MM.1S (cell line): Measurements from ENCODE around the gene HERPUD2.

Source experiments
- DNase-seq: peaks from one replicate; pipeline ENCODE4 v3.0.0-alpha.2; 2015
- H2AFZ ChIP-seq: fragments of 300-600 bp; sonication (generic); 2 replicates; pipeline ENCODE4 v1.6.0; 2016; ENCODE audit warnings: antibody characterized with exemption, low read length
- H3F3A ChIP-seq: fragments of 300-600 bp; sonication (generic); 2 replicates; pipeline ENCODE4 v1.6.1; 2016; ENCODE audit warnings: mild to moderate bottlenecking, antibody characterized with exemption, low read length, moderate library complexity, mixed read lengths; ENCODE audit not compliant: insufficient read depth
- H3K27ac ChIP-seq: fragments of 300-600 bp; sonication (generic); 2 replicates; pipeline ENCODE4 v1.5.1; 2016; ENCODE audit warnings: mild to moderate bottlenecking, low read length
- H3K27me3 ChIP-seq: fragments of 300-600 bp; sonication (generic); replicated peaks from 2 replicates; pipeline ENCODE4 v1.6.0; 2016; ENCODE audit warnings: low read length; ENCODE audit not compliant: insufficient read depth
- H3K36me3 ChIP-seq: fragments of 300-600 bp; sonication (generic); replicated peaks from 2 replicates; pipeline ENCODE4 v1.6.1; 2016; ENCODE audit warnings: mild to moderate bottlenecking, low read length, mixed read lengths; ENCODE audit not compliant: insufficient read depth
- H3K4me1 ChIP-seq: fragments of 300-600 bp; sonication (generic); 2 replicates; pipeline ENCODE4 v1.6.1; 2016; ENCODE audit warnings: low read length, mixed read lengths
- H3K4me2 ChIP-seq: fragments of 300-600 bp; sonication (generic); 2 replicates; pipeline ENCODE4 v1.6.0; 2016; ENCODE audit warnings: low read depth, low read length
- H3K4me3 ChIP-seq: fragments of 300-600 bp; sonication (generic); 2 replicates; pipeline ENCODE4 v1.5.1; 2016; ENCODE audit warnings: low read length, mixed read lengths
- H3K79me2 ChIP-seq: fragments of 300-600 bp; sonication (generic); 2 replicates; pipeline ENCODE4 v1.6.1; 2016; ENCODE audit warnings: mixed run types, low read length, mixed read lengths
- H3K9ac ChIP-seq: fragments of 300-600 bp; sonication (generic); 2 replicates; pipeline ENCODE4 v1.6.1; 2016; ENCODE audit warnings: low read length, mixed read lengths
- H3K9me2 ChIP-seq: fragments of 300-600 bp; sonication (generic); replicated peaks from 2 replicates; pipeline ENCODE4 v1.6.1; 2016; ENCODE audit warnings: mild to moderate bottlenecking, low read length, mixed read lengths; ENCODE audit not compliant: insufficient read depth
- H3K9me3 ChIP-seq: fragments of 300-600 bp; sonication (generic); replicated peaks from 2 replicates; pipeline ENCODE4 v1.6.1; 2016; ENCODE audit warnings: mild to moderate bottlenecking, low read length, mixed read lengths; ENCODE audit not compliant: insufficient read depth
- H4K20me1 ChIP-seq: fragments of 300-600 bp; sonication (generic); 2 replicates; pipeline ENCODE4 v1.6.1; 2016; ENCODE audit warnings: mild to moderate bottlenecking, low read length, moderate library complexity, mixed read lengths; ENCODE audit not compliant: insufficient read depth
- EZH2 ChIP-seq: fragments of 300-600 bp; sonication (generic); optimal IDR thresholded peaks from 2 replicates; pipeline ENCODE3; 2017; ENCODE audit warnings: low read depth, mild to moderate bottlenecking, antibody characterized with exemption, low read length, mixed read lengths
- EZH2phosphoT487 ChIP-seq: fragments of 300-600 bp; sonication (generic); IDR thresholded peaks from 2 replicates; pipeline ENCODE4 v1.6.1; 2018; ENCODE audit warnings: antibody characterized with exemption, low read length
- TF ChIP-seq, protein P1 (sequence below): fragments of 300-600 bp; sonication (generic); IDR thresholded peaks from 2 replicates; pipeline ENCODE4 v1.5.1; 2016; ENCODE audit warnings: antibody characterized with exemption, low read length, mixed read lengths

The HERPUD2 gene

DNA sequence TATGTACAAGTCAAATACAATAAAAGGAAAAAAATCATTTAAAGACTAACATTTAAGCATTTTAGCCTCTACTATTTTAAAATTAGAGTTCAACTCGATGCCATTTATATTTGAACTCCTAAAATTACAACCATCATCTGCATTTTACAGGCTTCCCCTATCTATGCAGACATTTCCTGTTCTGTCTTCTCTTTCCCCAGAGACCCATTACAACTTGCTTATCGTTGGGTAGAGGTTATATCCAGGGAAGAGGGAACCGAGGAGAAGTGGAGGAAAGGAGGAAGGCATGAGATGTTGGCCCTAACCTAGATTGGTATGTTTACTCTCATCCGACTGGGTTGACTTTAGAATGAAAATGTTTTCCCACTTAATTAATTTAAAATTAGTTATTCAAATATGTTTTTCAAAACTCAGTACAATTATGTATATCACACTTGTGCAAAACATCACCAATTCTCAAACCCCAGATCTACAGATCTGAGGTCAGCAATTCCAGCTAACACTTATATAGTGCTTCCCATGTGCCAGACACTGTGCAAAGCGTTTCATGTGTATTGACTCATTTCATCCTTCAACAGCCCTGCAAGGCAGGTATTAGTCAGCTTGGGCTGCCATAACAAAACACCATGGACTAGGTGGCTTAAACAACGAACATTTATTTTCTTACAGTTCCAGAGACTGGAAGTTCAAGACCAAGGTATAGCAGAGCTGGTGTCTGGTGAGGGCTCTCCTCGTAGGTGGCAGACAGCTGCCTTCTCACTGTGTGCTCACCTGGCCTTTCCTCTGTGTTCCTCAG lies 27.3 kb upstream of the HERPUD2 start:
- H3F3A ChIP-seq: peaks cover 5% of the 10 kb centered on the region; the same call in 1 of the 2 replicates
- no peak for TF ChIP-seq EZH2

GRCh38 chr7:35721288-35721687 lies 26.4 kb upstream of the HERPUD2 start:
- no peaks in the 10 kb centered on the region for H3K79me2 ChIP-seq
- H3K9me3 ChIP-seq: no peaks in the 10 kb centered on the region
- H3K27ac ChIP-seq: no peak overlapping the region
- DNase-seq: no peak
- no peak overlapping the region for H2AFZ ChIP-seq
- H3K27me3 ChIP-seq: no peaks in the 10 kb centered on the region
- no peaks in the 10 kb centered on the region for H3K36me3 ChIP-seq
- peaks cover 5% of the 10 kb centered on the region; the same call in 1 of the 2 replicates for H3F3A ChIP-seq
- no peaks in the 10 kb centered on the region for H3K9me2 ChIP-seq
- H3K9ac ChIP-seq: no peak overlapping the region
- no peaks in the 10 kb centered on the region for H4K20me1 ChIP-seq
- no peak for TF ChIP-seq EZH2
- no peak for TF ChIP-seq EZH2phosphoT487
- TF ChIP-seq, protein P1, sequence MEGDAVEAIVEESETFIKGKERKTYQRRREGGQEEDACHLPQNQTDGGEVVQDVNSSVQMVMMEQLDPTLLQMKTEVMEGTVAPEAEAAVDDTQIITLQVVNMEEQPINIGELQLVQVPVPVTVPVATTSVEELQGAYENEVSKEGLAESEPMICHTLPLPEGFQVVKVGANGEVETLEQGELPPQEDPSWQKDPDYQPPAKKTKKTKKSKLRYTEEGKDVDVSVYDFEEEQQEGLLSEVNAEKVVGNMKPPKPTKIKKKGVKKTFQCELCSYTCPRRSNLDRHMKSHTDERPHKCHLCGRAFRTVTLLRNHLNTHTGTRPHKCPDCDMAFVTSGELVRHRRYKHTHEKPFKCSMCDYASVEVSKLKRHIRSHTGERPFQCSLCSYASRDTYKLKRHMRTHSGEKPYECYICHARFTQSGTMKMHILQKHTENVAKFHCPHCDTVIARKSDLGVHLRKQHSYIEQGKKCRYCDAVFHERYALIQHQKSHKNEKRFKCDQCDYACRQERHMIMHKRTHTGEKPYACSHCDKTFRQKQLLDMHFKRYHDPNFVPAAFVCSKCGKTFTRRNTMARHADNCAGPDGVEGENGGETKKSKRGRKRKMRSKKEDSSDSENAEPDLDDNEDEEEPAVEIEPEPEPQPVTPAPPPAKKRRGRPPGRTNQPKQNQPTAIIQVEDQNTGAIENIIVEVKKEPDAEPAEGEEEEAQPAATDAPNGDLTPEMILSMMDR: no peak
- H3K4me3 ChIP-seq: no peak overlapping the region
- no peak overlapping the region for H3K4me2 ChIP-seq
- peaks cover 27% of the 10 kb centered on the region for H3K4me1 ChIP-seq

More for the DNA sequence above, 27.3 kb upstream of the HERPUD2 start:
- H3K9me2 ChIP-seq: no peaks in the 10 kb centered on the region
- no peaks in the 10 kb centered on the region for H3K9me3 ChIP-seq
- no peaks in the 10 kb centered on the region for H3K79me2 ChIP-seq
- no peaks in the 10 kb centered on the region for H3K36me3 ChIP-seq
- H3K4me2 ChIP-seq: no peak overlapping the region
- H3K27ac ChIP-seq: no peak overlapping the region
- DNase-seq: no peak
- no peaks in the 10 kb centered on the region for H4K20me1 ChIP-seq
- no peaks in the 10 kb centered on the region for H3K27me3 ChIP-seq
- H2AFZ ChIP-seq: no peak overlapping the region
- H3K9ac ChIP-seq: no peak overlapping the region
- H3K4me1 ChIP-seq: peaks cover 31% of the 10 kb centered on the region
- no peak overlapping the region for H3K4me3 ChIP-seq

DNA sequence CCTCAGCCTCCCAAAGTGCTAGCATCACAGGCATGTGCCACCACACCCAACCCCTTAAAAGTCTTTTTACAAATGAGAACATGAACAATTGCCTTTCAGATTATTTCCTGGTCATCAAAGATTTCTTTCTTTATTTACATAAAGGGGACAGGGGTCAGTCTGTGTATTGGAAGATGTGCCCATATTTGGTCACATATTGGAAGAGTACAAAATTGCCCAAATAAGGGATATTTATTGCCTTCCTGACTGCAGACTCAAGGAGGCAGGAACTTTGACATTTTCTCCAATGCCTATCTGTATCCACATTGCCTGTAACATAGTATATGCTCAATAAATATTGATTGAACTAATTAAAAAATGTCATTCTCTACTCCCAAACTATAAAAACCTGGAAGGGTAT lies 25.9 kb upstream of the HERPUD2 start:
- Histone ChIP-seq H3K9me2 (no peaks in the 10 kb centered on the region), H3K4me1 (peaks cover 27% of the 10 kb centered on the region), H3F3A (peaks cover under 1% of the 10 kb centered on the region; the same call in 1 of the 2 replicates), H3K79me2 (no peaks in the 10 kb centered on the region), H3K4me2 (no peak overlapping the region), H3K27me3 (no peaks in the 10 kb centered on the region), H4K20me1 (no peaks in the 10 kb centered on the region), H3K36me3 (no peaks in the 10 kb centered on the region), H2AFZ (no peak overlapping the region), H3K4me3 (no peak overlapping the region), H3K9me3 (no peaks in the 10 kb centered on the region), H3K27ac (no peak overlapping the region), H3K9ac (no peak overlapping the region)
- TF ChIP-seq EZH2: no peak
- TF ChIP-seq, protein P1: no peak
- no peak for DNase-seq

DNA sequence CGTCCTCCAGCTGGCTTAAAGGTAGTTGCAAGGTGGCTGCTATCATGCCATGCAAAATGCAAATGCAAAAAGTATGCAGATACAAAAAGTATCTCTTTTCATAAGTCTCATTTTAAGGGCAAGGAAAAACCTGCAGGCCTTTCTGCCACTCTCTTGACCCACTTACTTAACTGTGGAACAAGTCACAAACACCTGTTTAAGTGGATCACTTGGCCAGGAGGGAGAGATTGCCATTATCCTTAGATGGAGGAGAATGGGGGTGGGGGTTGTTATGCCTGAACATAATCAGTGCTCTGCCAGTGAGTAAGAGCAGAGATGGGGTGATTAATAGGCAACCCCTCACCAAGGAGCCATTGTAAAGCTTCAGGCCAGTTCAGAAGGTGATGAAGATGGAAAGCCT lies 25.1 kb upstream of the HERPUD2 start:
- Histone ChIP-seq H3K4me1 (peaks cover 26% of the 10 kb centered on the region), H3K9ac (no peak overlapping the region), H3K4me2 (no peak overlapping the region), H3K9me2 (no peaks in the 10 kb centered on the region), H3K79me2 (no peaks in the 10 kb centered on the region), H2AFZ (no peak overlapping the region), H3K36me3 (no peaks in the 10 kb centered on the region), H3K27ac (no peak overlapping the region), H3K4me3 (no peak overlapping the region), H3K9me3 (no peaks in the 10 kb centered on the region), H3K27me3 (no peaks in the 10 kb centered on the region), H4K20me1 (no peaks in the 10 kb centered on the region), H3F3A (no peaks in the 10 kb centered on the region)
- TF ChIP-seq EZH2 (no peak), EZH2phosphoT487 (no peak)
- TF ChIP-seq, protein P1: no peak
- no peak for DNase-seq
